ENCODE measurements around the gene PLAAT4. TPM values are rescaled to one million over a fixed set of nuclear protein-coding genes. Genes with fewer than 3 reads are reported as not detected.
A peak's percentile ranks its signal among the peaks of the same experiment; 100 is the strongest.
"Not testable (repeated sequence)": the region's sequence is repeated elsewhere in the genome, so short reads cannot be mapped to it uniquely, and the experiment has no call there.

The PLAAT4 gene
- total RNA-seq, 2 donors from 2014 or later = 0.58 TPM; not detected in 1

- peaks cover 49% of the 10 kb centered on the region for H3K4me1 Mint-ChIP-seq
- DNase-seq = peak; percentile 74
- Histone ChIP-seq H3K4me3 (ENCODE audit: low read length) (peak overlapping the region; percentile 77), H3K4me1 (ENCODE audit: control insufficient read depth, insufficient read depth, low read length) (peaks cover 11% of the 10 kb centered on the region), H3K9ac (ENCODE audit: extremely low read depth, low read length, poor library complexity, severe bottlenecking) (peak overlapping the region; percentile 64)
- H3K27me3 ChIP-seq (ENCODE audit: control insufficient read depth, insufficient read depth, low read length, poor library complexity, severe bottlenecking); H3K9me3 ChIP-seq (ENCODE audit: control insufficient read depth, low read length); H3K36me3 Mint-ChIP-seq (ENCODE audit: low read depth); H3K27ac ChIP-seq (ENCODE audit: low read depth, low read length); H3K36me3 ChIP-seq (ENCODE audit: control insufficient read depth, insufficient read depth, low read length); H3K27me3 Mint-ChIP-seq (ENCODE audit: insufficient read depth): not testable (repeated sequence)
- peak overlapping the region; percentile 0 for H3K4me3 Mint-ChIP-seq
- peak overlapping the region; percentile 81 for H3K27ac Mint-ChIP-seq
- H3K9me3 Mint-ChIP-seq = peaks cover 17% of the 10 kb centered on the region
- 32 to 46% methylated on average over 3 to 6 of the region's 6 CpGs for WGBS, 2 experiments (ENCODE audit: insufficient coverage in 1 of 2, insufficient read length in 1 of 2)
Measured at GRCh38 chr11:63529373-63529772, 7.2 kb upstream of the PLAAT4 start.

- no peaks in the 10 kb centered on the region for H3K27me3 ChIP-seq (ENCODE audit: control insufficient read depth, insufficient read depth, low read length, poor library complexity, severe bottlenecking)
- no peak overlapping the region for H3K27ac ChIP-seq (ENCODE audit: low read depth, low read length)
- peaks cover 4% of the 10 kb centered on the region for H3K36me3 Mint-ChIP-seq (ENCODE audit: low read depth)
- TF ChIP-seq, protein P1, sequence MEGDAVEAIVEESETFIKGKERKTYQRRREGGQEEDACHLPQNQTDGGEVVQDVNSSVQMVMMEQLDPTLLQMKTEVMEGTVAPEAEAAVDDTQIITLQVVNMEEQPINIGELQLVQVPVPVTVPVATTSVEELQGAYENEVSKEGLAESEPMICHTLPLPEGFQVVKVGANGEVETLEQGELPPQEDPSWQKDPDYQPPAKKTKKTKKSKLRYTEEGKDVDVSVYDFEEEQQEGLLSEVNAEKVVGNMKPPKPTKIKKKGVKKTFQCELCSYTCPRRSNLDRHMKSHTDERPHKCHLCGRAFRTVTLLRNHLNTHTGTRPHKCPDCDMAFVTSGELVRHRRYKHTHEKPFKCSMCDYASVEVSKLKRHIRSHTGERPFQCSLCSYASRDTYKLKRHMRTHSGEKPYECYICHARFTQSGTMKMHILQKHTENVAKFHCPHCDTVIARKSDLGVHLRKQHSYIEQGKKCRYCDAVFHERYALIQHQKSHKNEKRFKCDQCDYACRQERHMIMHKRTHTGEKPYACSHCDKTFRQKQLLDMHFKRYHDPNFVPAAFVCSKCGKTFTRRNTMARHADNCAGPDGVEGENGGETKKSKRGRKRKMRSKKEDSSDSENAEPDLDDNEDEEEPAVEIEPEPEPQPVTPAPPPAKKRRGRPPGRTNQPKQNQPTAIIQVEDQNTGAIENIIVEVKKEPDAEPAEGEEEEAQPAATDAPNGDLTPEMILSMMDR (conservative IDR thresholded peaks at IDR 0.05) = no peak
- peaks cover 3% of the 10 kb centered on the region for H3K27me3 Mint-ChIP-seq (ENCODE audit: insufficient read depth)
- peaks cover 49% of the 10 kb centered on the region for H3K4me1 Mint-ChIP-seq
- peaks cover 11% of the 10 kb centered on the region for H3K4me1 ChIP-seq (ENCODE audit: control insufficient read depth, insufficient read depth, low read length)
- H3K9me3 ChIP-seq (ENCODE audit: control insufficient read depth, low read length) = no peaks in the 10 kb centered on the region
- H3K36me3 ChIP-seq (ENCODE audit: control insufficient read depth, insufficient read depth, low read length) = no peaks in the 10 kb centered on the region
- H3K9me3 Mint-ChIP-seq = peaks cover 10% of the 10 kb centered on the region
- H3K4me3 Mint-ChIP-seq = peak overlapping the region; percentile 29
- H3K9ac ChIP-seq (ENCODE audit: extremely low read depth, low read length, poor library complexity, severe bottlenecking) = peak overlapping the region; percentile 54
- peak; percentile 69 for DNase-seq
- peak overlapping the region; percentile 81 for H3K27ac Mint-ChIP-seq
- 68% methylated on average over 2 of the region's 2 CpGs; no CpG with 5 or more reads in 1 of the 2 experiments for WGBS, 2 experiments (ENCODE audit: insufficient coverage in 1 of 2, insufficient read length in 1 of 2)
- peak overlapping the region; percentile 77 for H3K4me3 ChIP-seq (ENCODE audit: low read length)
Measured at GRCh38 chr11:63530021-63530420, 6.6 kb upstream of the PLAAT4 start.

DNA sequence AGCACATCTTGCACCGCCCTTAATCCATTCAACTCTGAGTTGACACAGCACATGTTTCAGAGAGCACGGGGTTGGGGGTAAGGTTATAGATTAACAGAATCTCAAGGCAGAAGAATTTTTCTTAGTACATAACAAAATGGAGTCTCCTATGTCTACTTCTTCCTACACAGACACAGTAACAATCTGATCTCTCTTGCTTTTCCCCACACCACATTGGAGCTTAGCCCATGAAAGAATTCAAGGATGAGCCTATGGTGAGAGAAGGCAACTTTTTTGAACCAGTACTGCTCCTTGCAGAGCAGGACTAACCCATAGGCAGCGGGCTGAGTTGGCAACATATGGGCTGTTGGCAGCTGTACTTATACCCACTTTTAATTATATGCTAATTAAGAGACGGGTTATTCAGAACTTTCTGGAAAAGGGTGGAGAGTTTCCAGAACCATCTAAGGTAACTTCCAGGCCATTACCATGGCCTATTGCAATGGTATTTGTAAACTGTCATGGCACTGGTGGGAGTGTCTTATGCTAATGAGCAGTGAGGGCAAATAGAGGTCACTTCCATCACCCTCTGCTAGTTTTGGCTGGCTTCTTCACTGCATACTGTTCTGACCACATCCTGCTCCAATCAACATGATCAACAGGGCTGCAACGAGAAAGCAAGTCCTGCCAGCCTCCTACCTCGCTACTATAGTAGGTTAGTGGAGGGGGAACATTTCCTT is 5.4 kb upstream of the PLAAT4 start:
- H3K27ac Mint-ChIP-seq = peak overlapping the region; percentile 87
- peaks cover 49% of the 10 kb centered on the region for H3K4me1 Mint-ChIP-seq
- peak; percentile 78 for DNase-seq
- H3K36me3 ChIP-seq (ENCODE audit: control insufficient read depth, insufficient read depth, low read length); H3K4me3 Mint-ChIP-seq; H3K9me3 Mint-ChIP-seq; H3K36me3 Mint-ChIP-seq (ENCODE audit: low read depth); H3K27me3 Mint-ChIP-seq (ENCODE audit: insufficient read depth); H3K27me3 ChIP-seq (ENCODE audit: control insufficient read depth, insufficient read depth, low read length, poor library complexity, severe bottlenecking); H3K9me3 ChIP-seq (ENCODE audit: control insufficient read depth, low read length): not testable (repeated sequence)
- Histone ChIP-seq H3K27ac (ENCODE audit: low read depth, low read length) (peak overlapping the region; percentile 59), H3K4me1 (ENCODE audit: control insufficient read depth, insufficient read depth, low read length) (peaks cover 11% of the 10 kb centered on the region), H3K9ac (ENCODE audit: extremely low read depth, low read length, poor library complexity, severe bottlenecking) (peak overlapping the region; percentile 16), H3K4me3 (ENCODE audit: low read length) (peak overlapping the region; percentile 16)
- WGBS, 2 experiments (ENCODE audit: insufficient coverage in 1 of 2, insufficient read length in 1 of 2) = 49% methylated on average over 3 of the region's 6 CpGs; no CpG with 5 or more reads in 1 of the 2 experiments

- no peak overlapping the region for H3K4me3 Mint-ChIP-seq
- peaks cover 1% of the 10 kb centered on the region for H3K36me3 Mint-ChIP-seq (ENCODE audit: low read depth)
- no peak overlapping the region for H3K27ac Mint-ChIP-seq
- Histone ChIP-seq H3K27ac (ENCODE audit: low read depth, low read length) (no peak overlapping the region), H3K27me3 (ENCODE audit: control insufficient read depth, insufficient read depth, low read length, poor library complexity, severe bottlenecking) (no peaks in the 10 kb centered on the region), H3K4me1 (ENCODE audit: control insufficient read depth, insufficient read depth, low read length) (peaks cover 11% of the 10 kb centered on the region), H3K4me3 (ENCODE audit: low read length) (peak overlapping the region; percentile 16), H3K9ac (ENCODE audit: extremely low read depth, low read length, poor library complexity, severe bottlenecking) (no peak overlapping the region), H3K36me3 (ENCODE audit: control insufficient read depth, insufficient read depth, low read length) (no peaks in the 10 kb centered on the region), H3K9me3 (ENCODE audit: control insufficient read depth, low read length) (no peaks in the 10 kb centered on the region)
- H3K9me3 Mint-ChIP-seq = peaks cover 4% of the 10 kb centered on the region
- peaks cover 55% of the 10 kb centered on the region for H3K4me1 Mint-ChIP-seq
- peaks cover 3% of the 10 kb centered on the region for H3K27me3 Mint-ChIP-seq (ENCODE audit: insufficient read depth)
- WGBS, 2 experiments (ENCODE audit: insufficient coverage in 1 of 2, insufficient read length in 1 of 2) = 63 to 75% methylated on average over 2 of the region's 2 CpGs
- no peak for DNase-seq
- TF ChIP-seq, protein P1 (conservative IDR thresholded peaks at IDR 0.05) = no peak
Measured at GRCh38 chr11:63532117-63532516, 4.5 kb upstream of the PLAAT4 start.
